Femur (tissue), 1 donor: ENCODE measurements around the gene CYP2J2.
"Not testable (repeated sequence)": the region's sequence is repeated elsewhere in the genome, so short reads cannot be mapped to it uniquely, and the experiment has no call there.

Experiments used
- DNase-seq: peaks from one replicate; pipeline ENCODE4 v3.0.0-alpha.2; 2017

The CYP2J2 gene

GRCh38 chr1:59917785-59918180, 8.8 kb downstream of the CYP2J2 start:
- no peak for DNase-seq

DNA sequence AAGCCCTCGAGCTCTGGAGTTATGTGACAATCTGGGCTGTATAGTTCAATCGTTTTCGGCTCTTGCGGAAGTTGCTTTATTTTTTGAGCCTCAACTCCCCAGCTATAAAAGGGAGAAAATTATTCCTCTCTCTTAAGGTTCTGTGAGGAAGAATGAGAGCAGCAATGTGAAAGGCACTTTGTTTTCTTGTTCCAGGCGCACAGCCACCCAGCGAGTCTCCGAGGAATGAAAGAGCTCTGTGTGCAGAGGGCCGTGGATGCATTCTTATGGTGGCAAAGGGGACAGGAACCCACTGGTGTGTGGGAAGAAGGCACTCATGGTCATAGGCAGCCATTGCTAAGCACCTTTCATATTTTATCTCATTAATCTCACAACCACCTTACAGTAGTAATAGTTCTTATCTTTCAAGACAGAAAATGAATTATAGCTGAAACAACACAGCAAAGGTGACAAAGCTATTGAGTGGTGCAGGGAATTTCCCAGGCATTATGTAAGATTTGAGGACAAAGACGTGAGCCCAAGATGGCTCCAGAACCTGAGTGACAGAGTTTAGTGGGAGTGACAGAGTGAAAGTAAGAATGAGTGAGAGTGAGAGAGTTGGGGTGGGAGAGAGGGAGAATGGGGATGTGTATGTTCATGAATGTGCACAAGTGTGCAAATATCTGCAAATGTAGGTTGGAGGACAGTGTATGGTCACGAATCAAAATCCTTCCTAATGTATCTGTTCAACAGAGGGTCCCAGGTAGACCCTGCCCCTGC, 9.4 kb downstream of the CYP2J2 start:
- DNase-seq = no peak

DNA sequence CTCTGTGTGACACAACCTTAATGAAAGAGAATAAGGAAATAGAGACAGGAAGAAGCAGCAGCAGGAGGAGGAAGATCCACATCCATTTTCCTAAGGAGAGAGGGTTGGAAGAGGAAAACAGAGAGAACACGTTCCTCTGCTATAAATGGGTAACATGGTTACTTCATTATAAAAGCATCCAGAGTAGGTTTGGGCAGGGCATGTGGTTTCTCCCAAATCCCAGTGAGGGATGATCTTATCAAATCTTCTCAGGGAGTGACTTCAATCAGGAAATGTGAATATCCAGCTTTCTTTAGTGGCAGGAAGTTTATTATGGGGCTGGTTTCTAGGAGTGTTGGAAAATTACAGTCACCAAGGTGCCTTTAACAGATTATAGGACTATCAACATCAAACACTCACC, 11.1 kb downstream of the CYP2J2 start:
- no peak for DNase-seq

- DNase-seq = not testable (repeated sequence)
These were observed 11.7 kb downstream of the CYP2J2 start for GRCh38 chr1:59914791-59915286.

GRCh38 chr1:59908682-59909081, 17.9 kb downstream of the CYP2J2 start:
- DNase-seq = no peak

DNA sequence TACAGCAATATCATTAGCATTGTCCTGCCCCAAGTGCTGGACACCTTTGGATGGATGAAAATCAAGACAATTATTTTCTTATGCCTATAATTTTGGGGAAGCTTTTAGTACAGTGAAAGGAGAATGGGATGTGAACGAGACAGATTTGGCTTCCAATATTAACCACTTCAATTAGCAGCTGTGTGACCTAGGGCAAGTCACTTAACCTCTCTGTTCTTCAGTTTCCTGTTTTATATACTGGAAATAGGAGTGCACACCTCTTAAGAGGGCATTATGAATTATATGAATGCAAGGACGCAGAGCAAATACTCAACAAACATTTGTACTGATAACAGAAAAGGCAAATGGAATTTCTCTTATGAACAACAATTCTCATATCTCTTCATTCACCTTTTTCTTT, 18.5 kb downstream of the CYP2J2 start:
- DNase-seq = no peak

DNA sequence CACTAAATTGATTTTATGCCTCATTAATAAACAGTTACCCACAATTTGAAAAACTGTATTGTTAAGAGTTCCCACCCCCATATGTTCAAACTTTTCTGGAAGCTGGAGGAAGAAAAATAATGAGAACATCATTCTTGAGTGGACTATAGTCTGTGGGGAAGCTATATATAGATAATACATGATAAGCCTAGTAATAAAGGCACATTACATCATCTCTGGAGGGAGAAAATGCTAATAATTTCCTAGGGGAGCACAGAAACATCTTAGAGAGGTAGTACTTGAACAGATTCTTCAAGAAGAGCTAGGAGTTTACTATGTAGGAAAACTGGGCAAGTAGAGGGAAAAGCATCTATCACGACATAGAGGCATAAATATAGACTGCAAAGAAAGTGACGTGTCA, 19.6 kb downstream of the CYP2J2 start:
- no peak for DNase-seq

- DNase-seq = no peak
These were observed 23.3 kb downstream of the CYP2J2 start for GRCh38 chr1:59903141-59903754.

- DNase-seq = no peak
These were observed 24.7 kb downstream of the CYP2J2 start for GRCh38 chr1:59901770-59902388.

DNA sequence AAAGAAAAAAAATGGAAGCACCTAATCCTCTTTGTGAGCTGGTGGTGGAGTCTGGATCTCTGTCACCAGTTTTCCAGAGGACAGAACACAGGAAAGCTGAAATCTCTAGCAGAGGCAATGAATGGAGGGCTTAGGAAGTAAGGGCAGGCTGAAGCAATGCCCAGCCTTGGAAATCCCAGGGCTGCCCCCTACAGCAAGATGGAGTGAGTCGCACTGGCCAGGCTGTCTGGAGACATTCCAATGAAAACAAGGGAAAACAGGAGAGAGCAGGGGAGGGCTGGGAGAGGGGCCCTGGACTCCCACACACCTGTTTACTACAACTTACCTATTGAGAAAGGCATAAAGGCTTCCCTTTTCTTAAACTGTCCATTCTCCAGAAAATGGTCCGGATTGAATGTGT, 25.9 kb downstream of the CYP2J2 start:
- no peak for DNase-seq

- DNase-seq = no peak
These were observed 27.6 kb downstream of the CYP2J2 start for GRCh38 chr1:59898927-59899326.

- DNase-seq = no peak
These were observed 29.4 kb downstream of the CYP2J2 start for GRCh38 chr1:59897165-59897564.

GRCh38 chr1:59892841-59893811, 33.4 kb downstream of the CYP2J2 start:
- no peak for DNase-seq

DNA sequence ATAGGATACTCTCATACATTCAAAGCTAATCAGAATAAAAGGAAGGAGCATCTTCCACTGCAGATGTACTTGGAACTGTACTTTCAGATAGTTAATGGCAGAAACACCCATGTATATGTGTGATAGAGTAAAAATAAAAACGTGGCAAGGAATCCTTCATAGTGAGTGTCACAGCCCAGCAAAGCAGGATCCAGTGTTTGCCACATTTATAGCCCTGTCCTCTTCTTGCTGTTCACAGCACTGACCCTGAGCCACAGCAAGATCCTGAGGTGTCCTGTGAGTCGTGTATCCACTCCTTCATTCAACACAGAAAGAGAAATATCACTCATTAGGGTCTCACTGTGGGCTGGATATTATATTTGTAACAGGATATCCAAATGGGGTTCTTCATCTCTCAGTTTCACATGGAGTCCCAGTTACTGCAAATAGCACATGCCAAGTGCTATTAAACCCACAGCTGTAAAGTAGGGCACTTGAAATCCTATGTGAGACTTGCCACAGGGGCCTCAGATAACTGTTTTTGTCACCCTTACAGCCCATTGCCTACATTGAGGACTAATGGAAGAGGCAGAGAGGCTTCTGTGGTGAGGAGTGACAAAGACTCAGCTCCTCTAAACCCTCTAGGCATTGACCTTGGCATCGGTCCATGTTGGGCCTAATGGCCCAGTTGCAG, 41.3 kb downstream of the CYP2J2 start:
- DNase-seq = no peak

DNA sequence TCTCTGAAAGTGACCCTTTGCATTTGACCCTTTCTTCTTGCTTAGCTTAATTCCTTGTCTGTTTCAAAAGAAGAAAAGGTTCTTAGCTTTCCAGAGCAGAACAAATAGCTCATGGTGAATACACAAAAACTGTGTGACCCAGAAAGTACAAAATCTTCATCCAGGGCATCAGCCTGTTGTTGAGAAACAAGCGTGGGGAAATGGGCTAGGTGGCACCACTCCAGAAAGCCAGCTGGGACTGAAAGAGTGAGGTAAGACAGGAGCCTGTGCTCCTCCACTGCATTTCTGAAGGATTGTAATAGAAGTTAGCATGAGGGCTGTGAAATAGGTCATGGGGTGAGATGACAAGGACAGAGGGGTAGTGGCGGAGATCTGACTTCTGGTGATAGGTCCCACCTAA, 45.8 kb downstream of the CYP2J2 start:
- no peak for DNase-seq

- DNase-seq = no peak
These were observed 46.5 kb downstream of the CYP2J2 start for GRCh38 chr1:59879996-59880505.

GRCh38 chr1:59879574-59879973, 47.0 kb downstream of the CYP2J2 start:
- DNase-seq = peak; percentile 66

GRCh38 chr1:59878370-59878769, 48.2 kb downstream of the CYP2J2 start:
- no peak for DNase-seq

DNA sequence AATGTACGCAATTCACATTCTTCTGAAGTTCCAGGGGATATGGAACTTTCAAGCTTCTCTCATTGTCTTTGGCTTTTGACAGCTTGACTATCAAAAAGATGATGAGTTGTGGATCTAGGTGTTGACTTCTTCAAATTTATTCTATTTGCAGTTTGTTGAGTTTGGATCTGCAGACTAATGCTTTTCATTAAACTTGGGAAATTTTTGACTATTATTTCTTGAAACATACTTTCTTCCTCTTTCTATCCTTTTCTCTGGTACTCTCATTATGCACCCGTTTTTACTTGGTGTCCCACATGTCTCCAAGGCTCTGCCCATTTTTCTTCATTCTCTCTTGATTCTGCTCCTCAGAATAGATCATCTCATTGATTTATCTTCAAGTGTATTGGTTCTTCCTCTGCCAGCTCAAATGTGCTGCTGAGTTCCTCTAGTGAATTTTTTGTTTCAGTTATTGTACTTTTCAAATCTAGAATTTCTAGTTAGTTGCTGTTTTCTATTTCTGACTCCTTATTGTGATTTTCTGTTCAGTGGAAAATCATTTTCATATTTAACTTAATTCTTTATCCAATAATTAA, 49.4 kb downstream of the CYP2J2 start:
- no peak for DNase-seq

- no peak for DNase-seq
These were observed 54.8 kb downstream of the CYP2J2 start for GRCh38 chr1:59871746-59872145.

- DNase-seq = no peak
These were observed 60.1 kb downstream of the CYP2J2 start for GRCh38 chr1:59866462-59866861.
